Islet of Langerhans (tissue), 1 donor: ENCODE results near the gene C6.
"Not testable (repeated sequence)": the region's sequence is repeated elsewhere in the genome, so short reads cannot be mapped to it uniquely, and the experiment has no call there.

Experiments used
- FAIRE-seq: peaks from one replicate; lab custom pipeline; 2011; peaks lifted over from hg19 to GRCh38; lab: Jason Lieb, UNC

Gene C6

DNA sequence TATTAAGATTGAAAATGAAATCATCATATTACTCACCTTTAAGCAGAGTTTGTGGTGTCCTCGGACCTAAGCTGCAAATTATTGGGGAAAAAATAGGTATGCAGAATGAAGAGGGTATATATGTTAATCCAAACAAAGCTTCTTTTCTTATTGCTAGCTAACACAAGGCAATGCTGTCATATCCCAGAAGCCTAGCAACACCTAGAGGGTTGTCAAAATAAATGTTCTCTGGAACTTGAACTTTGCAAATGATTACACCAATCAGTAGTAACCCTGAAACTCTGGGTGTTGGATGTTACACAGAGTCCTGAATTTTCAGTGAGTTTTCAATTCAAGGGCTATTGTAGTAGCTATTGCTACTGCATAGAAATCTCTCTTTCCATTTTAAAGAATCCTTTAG is at the start of gene C6:
Gene C6 (minus strand): TSS at position 193 of the 400 bp plus-strand sequence. CDS start 10,302 bp downstream, outside the sequence.
- FAIRE-seq, result no peak

DNA sequence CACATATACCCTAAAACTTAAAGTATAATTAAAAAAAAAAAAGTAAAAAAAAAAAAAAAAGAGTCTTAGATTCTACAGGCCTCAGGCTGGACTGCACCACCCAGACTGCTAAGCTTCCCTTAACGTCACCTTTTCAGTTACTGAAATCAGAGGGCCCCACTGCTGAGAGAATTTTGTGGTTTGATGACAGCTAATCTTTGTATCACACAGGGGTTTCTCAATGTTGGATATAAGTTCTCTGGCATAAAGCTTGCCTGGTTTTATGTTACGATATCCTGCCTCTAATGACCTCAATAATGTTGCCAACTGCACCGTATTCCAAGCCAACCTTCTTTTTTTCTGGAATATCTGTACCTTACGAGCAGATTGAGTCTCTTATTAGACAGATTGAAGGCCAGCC is 43.1 kb upstream of the C6 start:
- no peak for FAIRE-seq

DNA sequence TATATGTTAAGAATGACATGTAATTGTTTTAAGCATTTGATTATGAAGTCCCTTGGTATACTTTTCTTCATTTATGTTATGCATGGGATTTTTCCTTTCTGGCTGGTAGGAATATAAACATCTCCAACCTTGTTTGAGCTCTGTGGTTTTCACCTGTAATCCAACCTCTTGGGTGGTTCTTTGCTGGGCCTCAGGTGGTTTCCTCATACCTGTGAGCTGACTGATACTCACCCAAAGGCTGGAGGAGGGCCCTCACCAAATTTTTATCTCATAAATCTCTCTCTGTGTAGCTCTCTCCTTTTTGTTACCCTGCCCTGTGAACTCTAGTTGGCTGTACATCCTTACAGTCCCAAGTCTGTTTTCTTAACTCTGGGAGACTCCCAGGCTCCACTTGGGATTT is 39.8 kb upstream of the C6 start:
- no peak for FAIRE-seq

DNA sequence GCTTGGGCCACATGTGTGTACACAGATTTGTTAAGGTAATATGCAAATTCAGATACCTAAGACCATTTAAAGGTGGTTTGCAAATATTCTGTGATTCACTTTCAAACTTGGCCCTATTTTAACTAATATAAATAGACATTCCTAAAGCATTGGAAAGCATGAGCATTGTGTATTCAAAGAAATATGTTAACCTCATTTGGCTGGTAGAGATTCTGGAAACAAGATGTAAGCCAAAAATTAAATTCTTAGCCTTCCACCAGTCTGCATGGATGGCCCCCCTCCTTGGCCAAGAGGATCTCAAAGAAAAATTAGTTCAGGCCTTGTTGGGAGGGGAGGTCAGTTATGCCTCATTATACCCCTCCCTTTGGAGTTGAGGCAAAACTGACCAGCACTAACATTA is 38.7 kb upstream of the C6 start:
- no peak for FAIRE-seq

DNA sequence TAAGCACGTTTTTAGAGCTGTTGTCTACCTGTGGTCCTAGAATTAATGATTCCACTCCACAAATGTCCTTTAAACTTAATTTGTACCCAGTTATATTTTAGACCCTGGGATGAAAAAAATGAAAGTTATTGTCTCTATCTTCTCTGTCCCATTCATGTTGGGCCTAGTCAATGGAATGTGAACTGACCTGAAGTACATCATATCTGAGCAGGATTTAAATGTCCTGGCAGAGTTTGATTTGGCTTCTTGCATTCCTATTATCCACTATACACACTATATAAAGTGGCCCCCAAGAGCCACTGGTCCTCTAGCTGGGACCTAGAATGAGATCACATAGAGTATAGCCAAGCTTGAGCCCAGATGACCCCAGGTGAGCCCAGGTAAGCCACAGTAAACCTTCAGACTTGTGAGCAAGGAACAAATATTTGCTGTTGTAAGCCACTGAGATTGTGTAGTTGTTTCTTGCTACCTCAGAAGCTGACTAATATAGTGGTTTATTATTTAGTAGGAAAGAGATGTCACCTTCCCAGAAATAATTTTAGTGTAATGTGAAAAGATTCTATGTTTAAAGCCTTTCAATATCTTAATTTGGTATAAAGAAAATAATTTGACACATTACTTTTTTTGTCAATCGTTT is 37.1 kb upstream of the C6 start:
- FAIRE-seq, result no peak

DNA sequence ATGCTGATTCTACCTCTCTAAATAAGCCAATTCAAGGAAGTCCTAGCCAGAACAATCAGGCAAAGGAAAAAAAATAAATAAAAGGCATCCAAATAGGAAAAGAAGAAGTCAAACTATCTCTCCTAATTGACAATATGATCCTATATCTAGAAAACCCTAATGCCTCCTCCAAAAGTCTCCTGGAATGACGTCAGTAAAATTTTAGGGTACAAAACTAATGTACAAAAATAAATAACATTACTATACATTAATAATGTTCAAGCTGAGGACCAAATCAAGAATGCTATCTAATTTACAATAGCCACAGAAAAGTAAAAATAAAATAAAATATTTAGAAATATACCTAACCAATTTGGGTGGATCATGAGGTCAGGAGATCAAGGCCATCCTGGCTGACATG is 33.8 kb upstream of the C6 start:
- no peak for FAIRE-seq

DNA sequence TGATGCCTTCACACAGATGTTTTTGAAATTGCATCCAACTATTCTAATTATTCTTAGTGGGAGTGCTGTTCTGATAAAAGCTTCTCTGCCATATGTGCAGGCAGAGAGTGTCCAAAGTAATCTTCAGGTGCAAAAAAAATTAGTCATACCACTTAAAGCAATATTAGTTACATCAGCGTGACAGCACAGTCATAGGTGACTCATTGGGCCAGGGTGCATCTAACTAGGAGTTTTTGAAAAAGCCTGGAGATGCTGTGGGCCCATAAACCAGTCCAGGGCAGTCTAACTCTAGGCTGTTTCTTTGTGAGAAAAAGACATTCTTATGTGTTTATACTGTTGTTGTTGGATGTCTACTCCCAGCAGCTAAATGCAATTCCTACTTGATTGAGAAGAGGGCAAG is 33.0 kb upstream of the C6 start:
- FAIRE-seq, result peak; percentile 96

DNA sequence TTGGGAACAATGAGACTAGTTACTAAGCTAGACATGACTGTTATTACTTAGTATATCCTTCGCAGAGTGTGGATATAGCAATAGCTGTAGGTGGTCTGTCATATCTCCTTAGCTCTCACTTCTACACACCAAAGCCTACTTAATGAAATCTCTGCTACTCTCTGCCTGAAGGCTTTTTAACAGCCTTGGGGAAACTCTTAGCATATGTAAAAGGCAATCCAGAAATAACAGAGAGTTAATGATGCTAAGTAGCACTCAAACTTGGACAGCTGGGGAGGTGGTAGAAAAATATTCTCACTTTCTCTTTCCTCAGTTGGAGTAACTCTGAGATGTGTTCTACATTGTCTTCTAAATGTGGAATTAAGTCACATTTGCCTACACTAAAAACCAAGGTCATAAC is 30.2 kb upstream of the C6 start:
- no peak for FAIRE-seq

DNA sequence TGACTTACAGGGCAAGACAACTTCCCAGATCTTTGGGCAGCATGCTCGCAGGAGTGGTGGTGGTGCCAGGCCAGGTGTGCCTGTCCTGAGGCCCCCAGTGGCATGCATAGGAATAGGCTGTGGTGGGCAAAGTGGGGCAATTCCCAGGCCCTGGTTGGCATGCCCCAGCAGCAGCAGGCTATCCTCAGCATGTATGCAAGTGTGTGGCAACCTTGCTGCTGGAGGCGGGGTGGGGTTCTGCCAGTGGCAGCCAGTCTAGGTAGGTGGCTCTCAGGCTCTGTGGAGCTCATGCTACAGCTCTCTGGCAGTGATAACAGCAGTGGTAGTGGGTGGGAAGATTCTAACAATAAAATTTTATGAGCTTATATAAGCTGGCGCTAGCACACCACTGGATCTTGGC is 27.7 kb upstream of the C6 start:
- FAIRE-seq, result no peak

DNA sequence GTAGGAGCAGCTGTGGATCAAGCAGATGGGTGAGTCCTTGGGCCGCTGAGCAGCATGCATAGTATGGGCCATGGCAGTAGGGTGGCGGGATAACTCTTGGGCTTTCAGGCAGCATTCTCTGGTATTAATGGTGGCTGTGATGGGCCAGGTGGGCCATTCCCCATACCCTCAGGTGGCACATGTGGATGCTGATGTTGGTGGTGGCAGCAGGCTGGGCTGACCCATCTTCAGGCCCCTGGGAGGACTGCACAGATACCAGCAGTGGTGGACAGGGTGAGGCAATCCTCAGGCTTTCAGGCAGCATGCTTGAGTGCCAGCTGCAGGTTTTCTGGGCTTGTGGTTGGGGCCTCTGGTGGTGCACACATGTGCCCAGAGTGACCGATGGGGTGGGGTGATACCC is 27.1 kb upstream of the C6 start:
- FAIRE-seq, result no peak

DNA sequence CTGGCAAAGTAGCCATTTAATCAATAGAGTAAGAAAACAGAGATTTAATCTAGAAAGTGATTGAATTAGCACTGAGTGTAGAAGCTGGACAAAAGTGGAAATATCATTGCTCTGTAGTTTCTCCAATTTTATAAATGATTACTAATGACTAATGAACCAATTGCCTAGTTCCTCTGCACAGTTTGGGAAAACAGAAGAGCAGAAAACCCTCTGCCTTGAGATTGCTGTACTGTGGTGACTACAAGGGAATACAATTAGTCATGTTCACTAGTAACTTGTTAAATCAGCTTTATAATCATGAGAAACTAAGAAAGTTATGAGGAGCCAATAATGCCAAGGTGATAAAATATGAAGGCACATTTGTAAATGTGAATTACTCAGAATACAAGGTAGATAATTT is 21.1 kb upstream of the C6 start:
- FAIRE-seq, result no peak

DNA sequence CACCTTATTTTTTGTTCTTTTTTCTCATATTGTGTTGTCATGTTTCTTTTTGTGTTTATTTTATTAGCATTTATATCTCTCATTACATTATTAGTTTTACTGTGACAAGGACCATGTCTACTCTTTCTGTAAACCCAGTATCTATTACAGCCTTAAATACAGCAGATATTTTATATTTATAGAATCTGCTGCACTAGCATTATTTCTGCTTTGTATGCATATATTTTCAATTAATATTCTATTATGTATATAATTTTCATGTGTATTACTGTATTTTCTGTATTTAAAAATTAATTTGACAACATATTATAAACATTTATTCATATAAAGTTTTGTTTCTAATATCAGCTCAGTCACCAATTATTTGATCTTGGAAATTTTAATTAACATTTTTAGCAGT is 19.5 kb upstream of the C6 start:
- no peak for FAIRE-seq

DNA sequence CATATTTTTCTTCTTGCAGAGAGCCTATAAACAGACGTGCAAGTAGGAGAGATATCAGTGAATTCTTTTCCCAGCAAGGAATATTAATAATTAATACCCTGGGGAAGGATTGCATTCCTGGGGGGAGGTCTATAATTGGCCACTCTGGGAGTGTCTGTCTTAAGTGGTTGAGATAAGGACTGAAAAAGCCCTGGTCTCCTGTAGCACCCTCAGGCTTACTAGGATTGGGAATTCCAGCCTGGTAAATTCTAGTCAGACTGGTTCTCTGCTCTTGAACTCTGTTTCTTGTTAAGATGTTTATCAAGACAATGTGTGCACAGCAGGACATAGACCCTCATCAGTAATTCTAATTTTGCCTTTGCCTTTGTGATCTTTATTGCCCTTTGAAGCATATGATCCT is 16.9 kb upstream of the C6 start:
- not testable (repeated sequence) for FAIRE-seq

DNA sequence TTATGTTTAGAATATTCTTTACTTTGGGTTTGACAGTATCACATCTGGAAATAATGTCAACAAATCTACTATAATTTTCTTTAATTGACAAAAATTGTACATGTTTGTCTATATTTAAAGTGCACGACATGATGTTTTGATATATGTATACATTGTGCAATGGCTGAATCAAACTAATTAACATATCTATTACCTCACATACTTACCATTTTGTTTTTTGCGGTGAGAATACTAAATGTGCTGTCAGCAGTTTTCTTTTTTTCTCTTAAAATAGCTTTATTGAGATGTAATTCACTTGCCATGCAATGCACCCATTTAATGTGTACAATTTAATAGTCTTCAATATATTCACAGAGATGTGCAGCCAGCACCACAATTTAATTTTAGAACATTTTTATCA is 10.6 kb upstream of the C6 start:
- no peak for FAIRE-seq

DNA sequence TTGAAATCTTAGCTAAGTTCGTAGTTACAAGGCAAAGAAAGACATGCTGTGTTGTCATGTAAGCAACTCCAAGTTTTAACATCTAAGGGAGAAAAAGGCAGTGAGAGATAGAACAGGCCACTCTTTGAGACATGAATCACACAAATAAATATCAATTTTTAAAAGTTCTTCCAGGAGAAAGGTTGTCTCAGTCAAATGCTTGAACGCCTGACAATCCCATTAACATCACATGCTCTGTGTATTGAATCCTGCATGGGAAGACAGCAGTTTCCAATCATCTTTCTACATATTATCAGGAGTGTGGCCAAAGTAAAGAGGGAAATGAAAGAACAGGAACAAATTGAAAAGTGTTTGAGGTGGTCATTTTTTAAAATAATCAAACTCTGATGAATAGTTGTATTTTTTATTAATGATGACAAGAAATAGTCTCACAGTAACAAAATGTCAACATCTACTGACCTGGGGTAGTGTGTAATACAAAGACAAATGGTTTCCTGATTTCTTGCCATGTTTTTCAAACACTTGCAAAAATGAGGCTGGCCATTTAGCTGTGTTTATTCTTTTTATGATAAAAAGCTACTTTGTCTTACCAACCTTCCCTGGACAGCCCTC is 6.4 kb upstream of the C6 start:
- FAIRE-seq, result peak; percentile 60

DNA sequence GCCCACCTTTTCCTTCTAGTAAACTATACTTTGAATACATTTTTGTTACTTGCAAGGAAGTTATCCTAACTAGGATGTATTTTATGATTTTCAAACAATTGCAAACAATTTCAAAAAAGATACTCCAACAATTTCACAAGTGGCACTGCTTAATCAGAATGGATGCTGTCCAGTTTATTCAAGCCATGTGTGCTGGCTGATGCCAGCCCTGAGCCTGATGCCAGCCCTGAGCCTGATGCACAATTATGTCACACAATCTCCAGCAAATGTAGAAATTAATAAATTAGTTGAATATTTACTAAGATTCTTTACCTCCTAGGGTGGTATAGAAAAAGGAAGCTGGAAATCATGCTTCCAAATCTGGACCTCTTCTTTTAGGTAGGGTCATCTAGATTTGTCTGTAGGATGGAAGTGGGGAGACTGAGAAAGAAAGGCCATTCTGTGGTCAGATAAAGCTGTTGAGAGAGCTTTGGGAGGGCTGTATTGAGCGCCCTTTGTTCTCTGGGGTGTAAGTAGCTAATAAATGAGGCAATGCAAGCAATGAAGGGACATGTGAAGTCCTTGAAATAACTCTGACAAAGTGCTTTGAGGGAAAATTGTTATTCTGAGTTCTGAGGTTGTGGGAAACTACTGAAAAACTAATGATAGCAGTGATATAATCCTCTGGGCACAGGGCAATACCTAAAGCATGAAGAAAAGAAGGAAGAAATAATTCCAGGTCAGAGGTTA is 5.8 kb upstream of the C6 start:
- no peak for FAIRE-seq

DNA sequence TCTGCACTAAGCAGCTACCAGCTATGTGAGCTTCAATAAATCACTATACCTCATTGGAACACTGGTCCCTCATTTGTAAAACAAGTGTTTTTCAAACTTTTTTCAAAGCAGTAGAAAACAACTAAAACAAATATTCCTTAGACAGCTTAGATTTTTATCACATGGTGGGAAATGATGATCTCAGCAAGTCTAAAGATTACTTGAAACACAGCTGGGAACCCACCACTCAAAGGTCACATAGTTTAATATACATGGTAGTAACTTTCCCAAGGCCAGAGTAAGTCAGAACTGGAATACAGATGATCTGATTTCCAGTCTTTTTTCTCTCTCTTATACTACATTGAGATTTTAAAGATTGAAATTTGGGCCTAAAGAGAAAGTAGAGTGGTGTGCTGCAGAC is 850 bp upstream of the C6 start:
- FAIRE-seq, result no peak

DNA sequence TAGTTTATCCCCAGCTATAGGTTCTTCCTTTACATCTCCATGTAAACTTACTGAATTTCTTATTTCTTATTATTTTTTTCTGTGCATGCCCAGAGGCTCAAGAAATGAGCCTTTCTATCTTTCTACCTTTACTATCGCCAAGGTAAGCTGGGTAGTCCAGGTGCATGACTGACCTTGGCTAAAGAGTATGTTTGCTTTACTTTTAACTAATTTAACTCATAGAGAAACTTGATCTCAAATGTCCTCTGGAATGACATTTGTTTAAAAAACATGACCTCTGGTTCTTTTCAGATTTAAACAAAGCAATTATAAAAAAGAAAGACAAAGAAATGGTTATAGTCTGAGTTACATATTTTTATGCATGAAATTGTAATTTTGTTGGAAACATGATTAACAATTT is 397 bp downstream of the C6 start:
- no peak for FAIRE-seq

DNA sequence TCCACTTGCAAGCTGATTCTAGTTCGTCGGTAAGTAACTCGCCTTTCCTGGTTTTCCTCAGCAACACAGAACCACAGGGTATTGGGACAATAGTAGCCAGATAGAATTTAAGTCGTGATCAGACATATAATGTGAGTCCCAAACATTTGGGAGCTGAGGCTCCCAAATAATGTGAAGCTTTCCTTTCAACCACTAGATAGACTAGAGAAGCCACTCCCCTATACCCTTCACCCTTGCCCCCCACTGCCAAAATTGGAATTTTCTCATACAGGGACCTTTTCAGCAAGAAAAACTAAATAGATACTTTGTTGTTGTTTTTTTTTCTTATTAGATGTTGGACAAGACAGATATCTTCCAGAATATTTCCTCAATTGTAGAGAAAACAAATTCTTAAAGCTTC is 1.9 kb downstream of the C6 start:
- FAIRE-seq, result no peak

DNA sequence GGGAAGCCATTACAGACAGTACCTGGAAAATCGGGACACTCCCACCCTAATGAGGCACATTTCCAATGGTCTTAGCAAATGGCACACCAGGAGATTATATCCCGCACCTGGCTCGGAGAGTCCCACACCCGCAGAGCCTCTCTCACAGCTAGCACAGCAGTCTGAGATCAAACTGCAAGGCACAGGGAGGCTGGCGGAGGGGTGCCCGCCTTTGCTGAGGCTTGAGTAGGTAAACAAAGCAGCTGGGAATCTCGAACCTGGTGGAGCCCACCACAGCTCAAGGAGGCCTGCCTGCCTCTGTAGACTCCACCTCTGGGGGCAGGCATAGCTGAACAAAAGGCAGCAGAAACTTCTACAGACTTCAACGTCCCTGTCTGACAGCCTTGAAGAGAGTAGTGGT is 7.9 kb downstream of the C6 start:
- not testable (repeated sequence) for FAIRE-seq

DNA sequence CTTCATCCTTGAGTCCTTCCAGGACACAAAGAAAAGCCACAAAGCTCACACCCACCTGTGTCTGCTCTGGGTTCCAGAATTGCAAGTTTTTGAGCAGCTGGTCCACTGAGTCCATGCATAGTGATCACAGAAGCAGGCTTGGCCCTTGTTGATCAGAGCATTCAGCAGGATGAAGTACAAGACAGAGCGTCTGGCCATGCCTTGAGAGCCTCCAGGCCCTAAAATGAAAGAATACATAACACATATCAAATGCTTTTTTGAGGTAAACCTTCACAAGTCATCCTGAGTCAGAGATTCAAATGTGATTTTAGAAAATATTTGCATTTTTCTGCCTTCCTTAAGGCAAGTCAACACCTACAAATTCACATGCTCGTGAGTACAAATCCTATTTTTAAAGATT is 10.3 kb downstream of the C6 start:
- no peak for FAIRE-seq

DNA sequence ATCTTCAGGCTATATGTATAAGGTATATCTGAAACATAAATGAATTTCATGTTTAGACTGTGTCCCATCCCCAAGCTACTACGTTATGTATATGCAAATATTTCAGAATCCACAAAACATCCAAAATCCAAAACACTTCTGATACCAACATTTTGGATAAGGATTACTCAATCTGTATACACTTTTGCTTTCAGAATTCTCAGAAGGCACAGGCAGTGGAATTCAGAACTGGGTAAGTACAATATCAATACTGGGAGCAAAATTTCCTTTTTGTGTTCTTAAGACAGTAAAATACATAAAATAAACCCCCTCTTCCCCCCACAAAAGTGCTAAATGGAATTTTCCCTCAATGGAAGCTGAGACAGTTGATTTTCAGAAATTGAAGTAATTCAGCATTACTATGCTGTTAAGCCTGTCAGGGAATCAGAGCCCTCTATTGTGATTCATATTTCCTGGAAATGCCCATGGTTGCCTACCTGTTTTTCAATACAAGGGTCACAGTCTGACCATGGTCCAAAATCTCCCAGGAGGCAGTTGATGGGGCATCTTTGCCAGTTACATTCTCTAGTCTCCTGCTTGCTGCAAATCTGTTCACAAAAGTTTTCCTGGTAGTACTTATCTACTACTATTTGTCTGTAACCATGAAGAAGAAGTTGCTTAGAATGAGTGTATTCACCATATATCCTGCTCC is 12.1 kb downstream of the C6 start:
- no peak for FAIRE-seq

DNA sequence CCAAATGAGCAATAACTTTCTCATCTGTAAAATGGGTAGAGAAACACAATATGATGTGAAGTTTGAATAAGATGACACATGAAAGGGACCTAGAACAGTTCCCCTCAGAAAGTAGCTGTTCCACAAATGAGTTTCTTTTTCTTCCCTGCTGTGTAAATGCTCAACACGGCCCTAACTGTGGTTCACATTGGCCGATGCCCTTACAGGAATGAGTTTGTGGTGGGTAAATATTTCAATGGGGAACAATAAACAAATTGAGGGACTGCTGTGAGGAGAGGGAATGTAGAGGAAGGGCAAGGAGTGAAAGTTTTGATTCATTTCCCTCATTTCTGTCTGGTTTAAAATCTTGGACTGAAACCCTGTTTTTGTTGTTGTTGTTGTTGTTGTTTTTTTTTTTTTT is 12.8 kb downstream of the C6 start:
- FAIRE-seq, result no peak
